Panc1 (cell line): ENCODE results near the gene ARHGDIB.

Experiments used
- POLR2AphosphoS5 ChIP-seq: IDR thresholded peaks from 2 replicates; pipeline ENCODE4 v1.6.1; 2012; ENCODE audit warnings: mild to moderate bottlenecking, low read depth, low read length, moderate library complexity
- SIN3A ChIP-seq: IDR thresholded peaks from 2 replicates; pipeline ENCODE4 v1.6.1; 2012; ENCODE audit warnings: low read depth, mild to moderate bottlenecking, low read length, moderate library complexity, borderline replicate concordance; ENCODE audit not compliant: insufficient read depth
- TF ChIP-seq, protein P1 (sequence below): fragments of 450-650 bp; IDR thresholded peaks from 2 replicates; pipeline ENCODE4 v1.5.1; 2017; ENCODE audit warnings: mild to moderate bottlenecking
- TF ChIP-seq, protein P2 (sequence below), 2 experiments: IDR thresholded peaks; 2 replicates each; pipeline ENCODE4 v1.6.1; 2011 to 2012; ENCODE audit warnings: low read depth in 2 of 2, control low read depth in 1 of 2, low read length in 1 of 2, mild to moderate bottlenecking in 1 of 2, moderate library complexity in 1 of 2; ENCODE audit not compliant: insufficient read depth in 1 of 2

DNA sequence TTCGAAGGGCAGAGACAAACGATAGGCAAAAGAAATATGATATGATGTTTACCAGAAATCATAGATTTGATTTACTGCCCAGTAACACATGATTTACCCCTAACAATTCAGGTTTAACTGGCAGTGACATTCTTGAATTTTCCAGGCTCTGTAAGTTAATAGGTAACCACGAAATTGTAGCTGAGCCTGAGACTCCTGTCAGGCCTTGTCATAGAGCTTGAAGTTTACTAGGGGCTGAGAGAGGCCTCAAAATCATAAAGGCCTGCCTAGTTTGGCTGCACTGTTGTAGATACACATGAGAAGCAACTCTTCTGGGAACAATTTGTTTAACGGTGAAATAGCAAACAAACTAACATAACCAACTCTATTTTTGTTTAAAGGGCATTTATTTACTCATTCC lies 26.4 kb downstream of the ARHGDIB start:
- TF ChIP-seq, protein P1, sequence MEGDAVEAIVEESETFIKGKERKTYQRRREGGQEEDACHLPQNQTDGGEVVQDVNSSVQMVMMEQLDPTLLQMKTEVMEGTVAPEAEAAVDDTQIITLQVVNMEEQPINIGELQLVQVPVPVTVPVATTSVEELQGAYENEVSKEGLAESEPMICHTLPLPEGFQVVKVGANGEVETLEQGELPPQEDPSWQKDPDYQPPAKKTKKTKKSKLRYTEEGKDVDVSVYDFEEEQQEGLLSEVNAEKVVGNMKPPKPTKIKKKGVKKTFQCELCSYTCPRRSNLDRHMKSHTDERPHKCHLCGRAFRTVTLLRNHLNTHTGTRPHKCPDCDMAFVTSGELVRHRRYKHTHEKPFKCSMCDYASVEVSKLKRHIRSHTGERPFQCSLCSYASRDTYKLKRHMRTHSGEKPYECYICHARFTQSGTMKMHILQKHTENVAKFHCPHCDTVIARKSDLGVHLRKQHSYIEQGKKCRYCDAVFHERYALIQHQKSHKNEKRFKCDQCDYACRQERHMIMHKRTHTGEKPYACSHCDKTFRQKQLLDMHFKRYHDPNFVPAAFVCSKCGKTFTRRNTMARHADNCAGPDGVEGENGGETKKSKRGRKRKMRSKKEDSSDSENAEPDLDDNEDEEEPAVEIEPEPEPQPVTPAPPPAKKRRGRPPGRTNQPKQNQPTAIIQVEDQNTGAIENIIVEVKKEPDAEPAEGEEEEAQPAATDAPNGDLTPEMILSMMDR: no peak
- no peak for TF ChIP-seq POLR2AphosphoS5
- TF ChIP-seq, protein P2, sequence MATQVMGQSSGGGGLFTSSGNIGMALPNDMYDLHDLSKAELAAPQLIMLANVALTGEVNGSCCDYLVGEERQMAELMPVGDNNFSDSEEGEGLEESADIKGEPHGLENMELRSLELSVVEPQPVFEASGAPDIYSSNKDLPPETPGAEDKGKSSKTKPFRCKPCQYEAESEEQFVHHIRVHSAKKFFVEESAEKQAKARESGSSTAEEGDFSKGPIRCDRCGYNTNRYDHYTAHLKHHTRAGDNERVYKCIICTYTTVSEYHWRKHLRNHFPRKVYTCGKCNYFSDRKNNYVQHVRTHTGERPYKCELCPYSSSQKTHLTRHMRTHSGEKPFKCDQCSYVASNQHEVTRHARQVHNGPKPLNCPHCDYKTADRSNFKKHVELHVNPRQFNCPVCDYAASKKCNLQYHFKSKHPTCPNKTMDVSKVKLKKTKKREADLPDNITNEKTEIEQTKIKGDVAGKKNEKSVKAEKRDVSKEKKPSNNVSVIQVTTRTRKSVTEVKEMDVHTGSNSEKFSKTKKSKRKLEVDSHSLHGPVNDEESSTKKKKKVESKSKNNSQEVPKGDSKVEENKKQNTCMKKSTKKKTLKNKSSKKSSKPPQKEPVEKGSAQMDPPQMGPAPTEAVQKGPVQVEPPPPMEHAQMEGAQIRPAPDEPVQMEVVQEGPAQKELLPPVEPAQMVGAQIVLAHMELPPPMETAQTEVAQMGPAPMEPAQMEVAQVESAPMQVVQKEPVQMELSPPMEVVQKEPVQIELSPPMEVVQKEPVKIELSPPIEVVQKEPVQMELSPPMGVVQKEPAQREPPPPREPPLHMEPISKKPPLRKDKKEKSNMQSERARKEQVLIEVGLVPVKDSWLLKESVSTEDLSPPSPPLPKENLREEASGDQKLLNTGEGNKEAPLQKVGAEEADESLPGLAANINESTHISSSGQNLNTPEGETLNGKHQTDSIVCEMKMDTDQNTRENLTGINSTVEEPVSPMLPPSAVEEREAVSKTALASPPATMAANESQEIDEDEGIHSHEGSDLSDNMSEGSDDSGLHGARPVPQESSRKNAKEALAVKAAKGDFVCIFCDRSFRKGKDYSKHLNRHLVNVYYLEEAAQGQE (IDR thresholded peaks at IDR 0.05; ENCODE audit: insufficient read depth in 1 of 2, low read depth in 2 of 2, low read length in 1 of 2): no peak
- TF ChIP-seq SIN3A: no peak
